ENCODE data around the gene NEB.
"Not testable (repeated sequence)": the region's sequence is repeated elsewhere in the genome, so short reads cannot be mapped to it uniquely, and the experiment has no call there.

NEB gene

GRCh38 chr2:151607459-151608424 lies 126.5 kb downstream of the NEB start:
- not testable (repeated sequence) for DNase-seq

DNA sequence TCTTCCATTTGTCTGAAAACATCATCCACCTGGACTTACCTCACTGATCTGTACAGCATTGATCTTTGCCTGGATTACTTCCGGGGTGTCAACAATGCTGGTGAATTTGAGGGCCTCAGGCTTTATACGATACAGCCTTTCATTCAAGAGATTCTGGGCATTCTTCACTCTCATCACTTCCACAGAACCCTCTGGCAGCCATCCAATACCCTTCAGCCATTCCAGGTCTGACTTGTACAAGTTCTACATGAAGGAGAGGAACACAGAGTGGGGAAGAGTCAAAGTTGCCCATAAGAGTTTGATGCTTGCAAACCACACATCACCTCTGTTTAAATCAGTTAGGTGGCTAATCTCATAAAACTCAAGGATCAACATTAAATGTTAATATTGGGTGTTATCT lies 130.7 kb downstream of the NEB start:
- DNase-seq = not testable (repeated sequence)

DNA sequence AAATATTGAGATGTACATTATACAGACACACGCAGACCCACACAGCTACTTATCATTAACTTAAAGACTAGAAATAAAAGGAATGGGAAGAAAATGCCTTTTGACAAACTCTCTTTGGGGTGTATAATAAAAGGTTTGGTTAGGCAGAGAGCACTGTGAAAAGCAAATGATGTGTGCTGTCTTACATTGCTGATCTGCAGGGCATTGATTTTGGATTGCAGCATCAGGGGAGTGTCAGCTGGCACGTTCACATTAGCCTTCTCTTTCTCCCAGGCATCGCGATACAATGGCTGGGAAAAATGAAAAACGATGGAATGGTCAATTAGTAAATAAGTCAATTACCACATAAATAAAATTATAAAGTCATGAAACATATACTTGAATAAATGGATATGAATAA lies 131.9 kb downstream of the NEB start:
- DNase-seq = not testable (repeated sequence)

- not testable (repeated sequence) for DNase-seq
Measured at GRCh38 chr2:151601803-151602202, 132.5 kb downstream of the NEB start.

GRCh38 chr2:151596903-151597608 lies 137.2 kb downstream of the NEB start:
- DNase-seq = not testable (repeated sequence)

DNA sequence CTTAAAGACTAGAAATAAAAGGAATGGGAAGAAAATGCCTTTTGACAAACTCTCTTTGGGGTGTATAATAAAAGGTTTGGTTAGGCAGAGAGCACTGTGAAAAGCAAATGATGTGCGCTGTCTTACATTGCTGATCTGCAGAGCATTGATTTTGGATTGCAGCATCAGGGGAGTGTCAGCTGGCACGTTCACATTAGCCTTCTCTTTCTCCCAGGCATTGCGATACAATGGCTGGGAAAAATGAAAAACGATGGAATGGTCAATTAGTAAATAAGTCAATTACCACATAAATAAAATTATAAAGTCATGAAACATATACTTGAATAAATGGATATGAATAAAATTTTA lies 142.4 kb downstream of the NEB start:
- not testable (repeated sequence) for DNase-seq

DNA sequence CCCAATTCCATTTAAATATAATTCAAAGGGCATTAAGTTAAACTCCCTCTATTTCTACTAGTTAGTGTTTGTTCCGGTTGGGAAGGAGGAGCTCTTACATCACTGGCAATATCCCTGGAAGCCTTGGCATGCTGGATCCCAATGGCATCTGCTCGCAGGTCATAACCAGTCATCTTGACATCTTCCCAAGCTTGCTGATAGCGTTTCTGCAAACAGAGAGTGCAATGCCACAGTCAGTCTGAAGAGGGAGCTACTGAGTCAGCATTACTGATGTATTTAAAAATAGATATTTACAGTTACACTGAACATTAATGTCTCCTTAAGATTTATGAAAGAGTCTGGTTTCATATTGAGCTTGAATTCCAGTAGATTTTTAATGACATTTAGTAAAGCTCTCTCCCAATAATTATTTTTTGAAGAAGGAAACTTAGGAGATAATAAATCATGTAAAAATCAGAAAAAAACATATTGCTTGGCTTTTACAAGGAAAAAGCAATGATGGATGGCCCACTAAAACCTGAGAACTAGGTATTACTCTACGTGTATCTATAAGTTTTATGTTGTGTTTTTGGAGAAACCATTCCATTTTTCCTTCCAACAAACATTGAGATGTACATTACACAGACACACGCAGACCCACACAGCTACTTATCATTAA lies 142.9 kb downstream of the NEB start:
- not testable (repeated sequence) for DNase-seq

DNA sequence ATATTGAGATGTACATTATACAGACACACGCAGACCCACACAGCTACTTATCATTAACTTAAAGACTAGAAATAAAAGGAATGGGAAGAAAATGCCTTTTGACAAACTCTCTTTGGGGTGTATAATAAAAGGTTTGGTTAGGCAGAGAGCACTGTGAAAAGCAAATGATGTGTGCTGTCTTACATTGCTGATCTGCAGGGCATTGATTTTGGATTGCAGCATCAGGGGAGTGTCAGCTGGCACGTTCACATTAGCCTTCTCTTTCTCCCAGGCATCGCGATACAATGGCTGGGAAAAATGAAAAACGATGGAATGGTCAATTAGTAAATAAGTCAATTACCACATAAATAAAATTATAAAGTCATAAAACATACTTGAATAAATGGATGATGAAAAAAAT lies 153.0 kb downstream of the NEB start:
- DNase-seq = not testable (repeated sequence)

- DNase-seq = not testable (repeated sequence)
Measured at GRCh38 chr2:151580697-151581096, 153.6 kb downstream of the NEB start.

GRCh38 chr2:151577116-151577515 lies 157.2 kb downstream of the NEB start:
- DNase-seq = no peak

DNA sequence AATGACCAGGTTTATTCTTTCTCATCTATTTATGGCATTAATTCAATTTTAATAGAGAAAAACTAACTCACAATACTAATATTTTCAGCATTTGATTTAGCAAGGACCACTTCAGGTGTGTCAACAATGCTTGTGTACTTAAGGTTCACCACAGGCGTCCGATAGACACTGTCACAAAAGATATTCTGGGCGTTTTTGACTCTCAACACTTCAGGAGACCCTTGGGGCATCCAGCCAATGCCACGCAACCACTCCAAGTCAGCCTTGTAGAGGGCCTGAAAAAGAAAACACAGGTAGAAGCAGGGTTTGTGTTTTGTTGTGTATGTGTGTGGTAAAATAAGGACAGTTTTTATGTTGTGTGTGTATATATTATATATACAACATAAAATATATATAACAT lies 158.2 kb downstream of the NEB start:
- no peak for DNase-seq

GRCh38 chr2:151575338-151575737 lies 158.9 kb downstream of the NEB start:
- no peak for DNase-seq

GRCh38 chr2:151570191-151570590 lies 164.1 kb downstream of the NEB start:
- no peak for DNase-seq

- peak in 1 of 2 experiments; percentile 49 for DNase-seq
Measured at GRCh38 chr2:151569167-151569566, 165.1 kb downstream of the NEB start.

DNA sequence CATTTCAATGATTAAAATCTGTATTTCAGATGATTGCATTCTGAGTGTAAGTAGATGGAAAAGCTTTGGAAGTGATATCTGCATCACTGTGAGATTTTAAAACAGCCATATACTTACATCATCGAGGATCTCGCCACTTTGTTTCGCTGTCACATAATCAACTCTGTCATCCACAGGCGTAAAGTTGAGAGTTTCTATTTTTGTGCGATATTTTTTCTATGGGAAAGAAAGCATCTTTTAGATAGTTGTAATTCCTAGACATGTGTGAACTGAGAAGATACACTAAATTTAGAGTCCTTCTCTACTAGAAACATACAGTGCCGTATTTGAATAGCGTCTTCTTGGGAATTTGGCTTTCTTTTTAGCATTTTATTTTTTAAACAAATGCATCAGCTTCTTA lies 165.8 kb downstream of the NEB start:
- DNase-seq = no peak

- no peak for DNase-seq
Measured at GRCh38 chr2:151567006-151567405, 167.3 kb downstream of the NEB start.

DNA sequence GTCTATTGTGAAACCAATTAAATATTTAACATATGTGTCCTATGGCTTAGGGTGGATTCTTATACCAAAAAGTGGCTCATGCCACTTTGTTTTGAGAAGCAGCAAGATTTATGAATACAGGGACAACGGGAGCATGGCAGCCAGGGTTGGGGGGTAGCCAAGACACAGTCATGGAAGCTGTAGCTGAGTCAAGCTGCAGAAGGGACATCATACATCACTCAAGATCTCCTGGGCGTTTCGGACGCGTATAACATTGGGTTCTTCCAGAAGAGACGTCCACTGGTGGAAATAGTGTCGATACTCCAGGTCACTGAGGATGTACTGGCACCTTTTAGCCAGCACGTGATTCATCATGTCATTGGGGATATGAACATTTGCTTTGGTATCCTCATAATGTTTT lies 171.9 kb downstream of the NEB start:
- DNase-seq = no peak

DNA sequence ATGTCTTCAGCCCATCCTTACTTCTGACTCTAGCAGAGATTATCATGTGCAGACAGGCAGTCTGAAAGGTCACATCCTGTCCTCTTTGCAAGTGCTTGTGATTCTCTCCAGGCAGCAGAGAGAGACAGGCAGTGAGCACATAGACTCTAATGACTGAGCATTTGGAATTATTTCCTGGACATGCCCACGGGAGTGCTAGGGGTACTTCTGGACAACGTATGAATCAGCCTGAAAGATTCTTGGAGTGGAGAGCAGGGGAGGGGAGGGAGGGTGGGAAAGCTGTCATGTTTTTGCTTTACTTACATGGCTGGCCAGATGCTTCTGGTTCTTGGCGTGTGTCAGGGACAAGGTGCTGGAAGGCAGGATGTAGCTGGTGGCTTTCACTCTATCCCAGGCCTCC lies 174.0 kb downstream of the NEB start:
- DNase-seq = peak in 1 of 2 experiments; percentile 43

GRCh38 chr2:151559431-151559830 lies 174.8 kb downstream of the NEB start:
- not testable (repeated sequence) for DNase-seq

DNA sequence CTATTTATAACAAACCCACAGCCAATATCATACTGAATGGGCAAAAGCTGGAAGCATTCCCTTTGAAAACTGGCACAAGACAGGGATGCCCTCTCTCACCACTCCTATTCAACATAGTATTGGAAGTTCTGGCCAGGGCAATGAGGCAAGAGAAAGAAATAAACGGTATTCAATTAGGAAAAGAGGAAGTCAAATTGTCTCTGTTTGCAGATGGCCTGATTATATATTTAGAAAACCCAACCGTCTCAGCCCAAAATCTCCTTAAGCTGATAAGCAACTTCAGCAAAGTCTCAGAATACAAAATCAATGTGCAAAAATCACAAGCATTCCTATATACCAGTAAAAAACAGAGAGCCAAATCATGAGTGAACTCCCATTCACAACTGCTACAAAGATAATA lies 176.4 kb downstream of the NEB start:
- DNase-seq = not testable (repeated sequence)

DNA sequence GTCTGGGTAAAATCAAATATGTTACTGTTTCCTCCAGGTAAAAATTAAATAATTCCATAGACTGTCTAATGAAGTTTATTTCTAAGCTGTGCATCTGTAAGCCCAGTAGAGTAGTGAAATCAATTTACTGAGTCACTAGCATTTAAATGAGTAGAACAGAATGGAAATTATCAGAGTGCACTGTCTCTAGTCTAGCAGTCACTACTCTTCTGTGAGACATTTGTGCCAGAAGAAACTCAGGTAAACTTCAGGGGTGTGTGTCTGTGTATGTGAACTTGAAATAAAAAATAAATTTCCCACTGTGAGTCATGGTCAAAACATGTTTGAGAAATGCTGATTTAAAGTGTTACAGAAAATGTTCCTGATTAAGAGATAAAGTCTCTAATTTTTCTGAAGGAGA lies 178.2 kb downstream of the NEB start:
- no peak for DNase-seq

GRCh38 chr2:151552287-151552686 lies 182.0 kb downstream of the NEB start:
- no peak for DNase-seq

- DNase-seq = no peak
Measured at GRCh38 chr2:151551556-151551955, 182.7 kb downstream of the NEB start.

- no peak for DNase-seq
Measured at GRCh38 chr2:151549191-151549590, 185.1 kb downstream of the NEB start.
